Heart left ventricle (tissue), 11 donors: ENCODE data around the gene FBXO39. TPM values are rescaled to one million over a fixed set of nuclear protein-coding genes. Genes with fewer than 3 reads are reported as not detected.

Source experiments
- polyA plus RNA-seq, 2 donors: library from polyadenylated mRNA; stranded (reverse); fragments of 200-250 nt; gene quantifications; one replicate each; pipeline ENCODE4 v1.2.3, GENCODE V29; 2013
- total RNA-seq, 9 donors: library from RNA; depleted of rRNA in 2 of 9; stranded (reverse); fragments of >200 nt in 2 of 9; fragmentation: NEBNext Ultra II Directional in 3 of 9; extraction: Animal tissue kit (Norgen Biotek cat#: 25700) in 3 of 9; gene quantifications; one replicate each; pipeline versions ENCODE4 v1.1.0 to v1.2.4, GENCODE V29; 2016 to 2023
- donor health status: ischemic (EF 13 %, LVEDD 7.1; RV severe dilation, severe dysfunction).
- donor health status: healthy with polysubstance abuse.
- donor health status: DM: no; HTN: yes; CAD: no.
- donor health status: DM: no; HTN: no; CAD: no.
- donor health status: ischemic (EF 25% LVEDD 5.7; RV mildly dilated, moderate dysfunction).
- donor health status: healthy.
- donor health status: DM: yes; HTN: yes; CAD: no.
- donor health status: PGD.
- donor health status: nonischemic (EF 23%, LVEDD 6.1; RV moderate dilation, normal function).

FBXO39 gene
- total and polyA plus RNA-seq, 11 donors = 0.14 to 0.20 (median 0.19) TPM; not detected in 7

Other genes starting within 250 kb of the FBXO39 start
- 1 to 10 TPM in 1 of 9 donors, under 1 TPM in 8; 0.16 to 1.7 (median 0.33) TPM for gene PITPNM3, start 219.7 kb upstream of the FBXO39 start, total RNA-seq
- gene PITPNM3, start 219.7 kb upstream of the FBXO39 start, polyA plus RNA-seq = under 1 TPM; 0.23 to 0.42 TPM
- gene KIAA0753, start 135.5 kb upstream of the FBXO39 start, total RNA-seq = 10 to 100 TPM in 1 of 9 donors, 1 to 10 TPM in 8; 3.3 to 10.2 (median 5.0) TPM
- 1 to 10 TPM; 2.7 to 5.0 TPM for gene KIAA0753, start 135.5 kb upstream of the FBXO39 start, polyA plus RNA-seq
- gene TXNDC17, start 135.2 kb upstream of the FBXO39 start, total RNA-seq = 10 to 100 TPM; 31.5 to 95.2 (median 43.3) TPM
- 100 to 1,000 TPM in 1 of 2 donors, 10 to 100 TPM in 1; 98.3 to 221 TPM for gene TXNDC17, start 135.2 kb upstream of the FBXO39 start, polyA plus RNA-seq
- gene MED31, start 124.6 kb upstream of the FBXO39 start, total RNA-seq = 10 to 100 TPM in 7 of 9 donors, 1 to 10 TPM in 2; 5.4 to 17.5 (median 13.7) TPM
- 10 to 100 TPM; 18.7 to 20.9 TPM for gene MED31, start 124.6 kb upstream of the FBXO39 start, polyA plus RNA-seq
- gene C17orf100, start 124.5 kb upstream of the FBXO39 start, total RNA-seq = under 1 TPM; 0.30 to 0.75 (median 0.56) TPM
- under 1 TPM; 0.84 to 0.86 TPM for gene C17orf100, start 124.5 kb upstream of the FBXO39 start, polyA plus RNA-seq
- under 1 TPM in 1 of 9 donors, not detected in 8; 0.72 TPM for gene SLC13A5, start 62.8 kb upstream of the FBXO39 start, total RNA-seq
- under 1 TPM in 1 of 2 donors, not detected in 1; 0.06 TPM for gene SLC13A5, start 62.8 kb upstream of the FBXO39 start, polyA plus RNA-seq
- 10 to 100 TPM in 8 of 9 donors, 1 to 10 TPM in 1; 9.5 to 77.8 (median 24.9) TPM for gene XAF1, start 20.2 kb upstream of the FBXO39 start, total RNA-seq
- 10 to 100 TPM; 12.1 to 38.3 TPM for gene XAF1, start 20.2 kb upstream of the FBXO39 start, polyA plus RNA-seq
- not detected for gene TEKT1, start 55.5 kb downstream of the FBXO39 start, total RNA-seq
- not detected for gene TEKT1, start 55.5 kb downstream of the FBXO39 start, polyA plus RNA-seq
- under 1 TPM in 1 of 9 donors, not detected in 8; 0.44 TPM for gene ALOX12, start 219.8 kb downstream of the FBXO39 start, total RNA-seq
- not detected for gene ALOX12, start 219.8 kb downstream of the FBXO39 start, polyA plus RNA-seq
- 100 to 1,000 TPM; 149 to 255 (median 171) TPM for gene RNASEK, start 236.4 kb downstream of the FBXO39 start, total RNA-seq
- gene RNASEK, start 236.4 kb downstream of the FBXO39 start, polyA plus RNA-seq = 100 to 1,000 TPM; 290 to 387 TPM
- 10 to 100 TPM in 6 of 9 donors, 1 to 10 TPM in 3; 9.0 to 32.8 (median 14.9) TPM for gene BCL6B, start 246.8 kb downstream of the FBXO39 start, total RNA-seq
- gene BCL6B, start 246.8 kb downstream of the FBXO39 start, polyA plus RNA-seq = 10 to 100 TPM in 1 of 2 donors, 1 to 10 TPM in 1; 5.9 to 10.3 TPM